Stimulated activated naive CD8-positive, alpha-beta T cell treated with anti-CD3 and anti-CD28 coated beads, Interleukin-15, Interleukin-2, amounts not matched to agents 100 ng/mL and 50 ng/mL, for 24 hours (primary cell): ENCODE measurements around the gene HSPBP1.
"Not testable (repeated sequence)": the region's sequence is repeated elsewhere in the genome, so short reads cannot be mapped to it uniquely, and the experiment has no call there.

ENCODE experiments used
- H3K27ac Mint-ChIP-seq: one replicate; pipeline ENCODE4 v1.8.0; 2021; ENCODE audit warnings: mild to moderate bottlenecking, mixed read lengths
- H3K27me3 Mint-ChIP-seq: one replicate; pipeline ENCODE4 v1.8.0; 2021; ENCODE audit warnings: mixed read lengths
- H3K36me3 Mint-ChIP-seq: one replicate; pipeline ENCODE4 v1.8.0; 2021; ENCODE audit warnings: low read depth, mixed read lengths
- H3K4me1 Mint-ChIP-seq: one replicate; pipeline ENCODE4 v1.8.0; 2021; ENCODE audit warnings: low read depth, mixed read lengths
- H3K4me3 Mint-ChIP-seq: one replicate; pipeline ENCODE4 v1.8.0; 2021; ENCODE audit warnings: mild to moderate bottlenecking, mixed read lengths
- H3K9me3 Mint-ChIP-seq: one replicate; pipeline ENCODE4 v1.8.0; 2021; ENCODE audit warnings: mixed read lengths

Gene HSPBP1

GRCh38 chr19:55229145-55229788, 50.6 kb downstream of the HSPBP1 start:
- no peak overlapping the region for H3K27ac Mint-ChIP-seq
- no peaks in the 10 kb centered on the region for H3K9me3 Mint-ChIP-seq
- H3K27me3 Mint-ChIP-seq: no peaks in the 10 kb centered on the region
- no peak overlapping the region for H3K4me3 Mint-ChIP-seq
- H3K4me1 Mint-ChIP-seq: peaks cover 5% of the 10 kb centered on the region
- peaks cover 36% of the 10 kb centered on the region for H3K36me3 Mint-ChIP-seq

GRCh38 chr19:55228403-55229031, 51.4 kb downstream of the HSPBP1 start, which contains the start of gene TMEM86B:
Gene TMEM86B, minus strand, starts transcription at chr19:55228763. Its CDS starts 22 bp downstream, at chr19:55228741.
- peaks cover 35% of the 10 kb centered on the region for H3K36me3 Mint-ChIP-seq

GRCh38 chr19:55228015-55228391, 51.9 kb downstream of the HSPBP1 start:
- Mint-ChIP-seq H3K9me3 (no peaks in the 10 kb centered on the region), H3K27ac (no peak overlapping the region), H3K27me3 (no peaks in the 10 kb centered on the region), H3K4me1 (peaks cover 5% of the 10 kb centered on the region), H3K4me3 (no peak overlapping the region), H3K36me3 (peaks cover 34% of the 10 kb centered on the region)

More at GRCh38 chr19:55228403-55229031, 51.4 kb downstream of the HSPBP1 start, which contains the start of gene TMEM86B:
- Mint-ChIP-seq H3K27me3 (no peaks in the 10 kb centered on the region), H3K4me1 (peaks cover 5% of the 10 kb centered on the region), H3K9me3 (no peaks in the 10 kb centered on the region), H3K4me3 (no peak within 1 kb of the TSS), H3K27ac (no peak within 1 kb of the TSS)

GRCh38 chr19:55227241-55228014, 52.5 kb downstream of the HSPBP1 start:
- H3K4me3 Mint-ChIP-seq: no peak overlapping the region
- no peaks in the 10 kb centered on the region for H3K27me3 Mint-ChIP-seq
- H3K9me3 Mint-ChIP-seq: no peaks in the 10 kb centered on the region
- H3K4me1 Mint-ChIP-seq: peaks cover 5% of the 10 kb centered on the region
- no peak overlapping the region for H3K27ac Mint-ChIP-seq
- peaks cover 28% of the 10 kb centered on the region for H3K36me3 Mint-ChIP-seq

- peaks cover 28% of the 10 kb centered on the region for H3K36me3 Mint-ChIP-seq
- no peaks in the 10 kb centered on the region for H3K27me3 Mint-ChIP-seq
- H3K4me1 Mint-ChIP-seq: peaks cover 5% of the 10 kb centered on the region
These were observed 53.1 kb downstream of the HSPBP1 start for GRCh38 chr19:55226788-55227187.

GRCh38 chr19:55226273-55226672, 53.6 kb downstream of the HSPBP1 start:
- Mint-ChIP-seq H3K36me3 (peaks cover 33% of the 10 kb centered on the region), H3K9me3 (no peaks in the 10 kb centered on the region), H3K4me3 (no peak overlapping the region), H3K4me1 (peaks cover 5% of the 10 kb centered on the region), H3K27me3 (no peaks in the 10 kb centered on the region), H3K27ac (no peak overlapping the region)

More at GRCh38 chr19:55226788-55227187, 53.1 kb downstream of the HSPBP1 start:
- no peak overlapping the region for H3K27ac Mint-ChIP-seq
- H3K9me3 Mint-ChIP-seq: no peaks in the 10 kb centered on the region
- H3K4me3 Mint-ChIP-seq: no peak overlapping the region

GRCh38 chr19:55225415-55225958, 54.4 kb downstream of the HSPBP1 start:
- H3K9me3 Mint-ChIP-seq: no peaks in the 10 kb centered on the region
- H3K27me3 Mint-ChIP-seq: no peaks in the 10 kb centered on the region
- peaks cover 40% of the 10 kb centered on the region for H3K36me3 Mint-ChIP-seq
- H3K27ac Mint-ChIP-seq: peak overlapping the region; percentile 16
- H3K4me3 Mint-ChIP-seq: no peak overlapping the region
- H3K4me1 Mint-ChIP-seq: peaks cover 5% of the 10 kb centered on the region

- H3K27ac Mint-ChIP-seq: peak overlapping the region; percentile 16
- not testable (repeated sequence) for H3K9me3 Mint-ChIP-seq, H3K4me1 Mint-ChIP-seq, H3K4me3 Mint-ChIP-seq, H3K27me3 Mint-ChIP-seq
- H3K36me3 Mint-ChIP-seq: peaks cover 42% of the 10 kb centered on the region
These were observed 55.1 kb downstream of the HSPBP1 start for GRCh38 chr19:55224679-55225414.

GRCh38 chr19:55224038-55224665, 55.8 kb downstream of the HSPBP1 start:
- Mint-ChIP-seq H3K4me1 (peaks cover 5% of the 10 kb centered on the region), H3K36me3 (peaks cover 42% of the 10 kb centered on the region), H3K9me3 (no peaks in the 10 kb centered on the region), H3K27ac (no peak overlapping the region), H3K27me3 (no peaks in the 10 kb centered on the region), H3K4me3 (no peak overlapping the region)

- Mint-ChIP-seq H3K27ac (peak overlapping the region; percentile 45), H3K4me3 (no peak overlapping the region), H3K36me3 (peaks cover 42% of the 10 kb centered on the region), H3K4me1 (peaks cover 5% of the 10 kb centered on the region), H3K27me3 (no peaks in the 10 kb centered on the region), H3K9me3 (no peaks in the 10 kb centered on the region)
These were observed 56.4 kb downstream of the HSPBP1 start for GRCh38 chr19:55223291-55224037.

- H3K36me3 Mint-ChIP-seq: peaks cover 25% of the 10 kb centered on the region
- H3K4me1 Mint-ChIP-seq: peaks cover 20% of the 10 kb centered on the region
- H3K9me3 Mint-ChIP-seq: peaks cover 4% of the 10 kb centered on the region
- peaks cover 10% of the 10 kb centered on the region for H3K27me3 Mint-ChIP-seq
- no peak overlapping the region for H3K27ac Mint-ChIP-seq
- no peak overlapping the region for H3K4me3 Mint-ChIP-seq
These were observed 59.4 kb downstream of the HSPBP1 start for GRCh38 chr19:55220525-55220924.

- peak overlapping the region; percentile 79 for H3K27ac Mint-ChIP-seq
- H3K9me3 Mint-ChIP-seq: peaks cover 11% of the 10 kb centered on the region
- peaks cover 21% of the 10 kb centered on the region for H3K36me3 Mint-ChIP-seq
- peaks cover 23% of the 10 kb centered on the region for H3K27me3 Mint-ChIP-seq
- peaks cover 18% of the 10 kb centered on the region for H3K4me1 Mint-ChIP-seq
- H3K4me3 Mint-ChIP-seq: peak overlapping the region; percentile 66
These were observed 63.3 kb downstream of the HSPBP1 start for GRCh38 chr19:55216461-55217198.

- no peak overlapping the region for H3K4me3 Mint-ChIP-seq
- H3K4me1 Mint-ChIP-seq: peaks cover 18% of the 10 kb centered on the region
- H3K27ac Mint-ChIP-seq: no peak overlapping the region
- peaks cover 11% of the 10 kb centered on the region for H3K9me3 Mint-ChIP-seq
- H3K36me3 Mint-ChIP-seq: peaks cover 5% of the 10 kb centered on the region
- peaks cover 30% of the 10 kb centered on the region for H3K27me3 Mint-ChIP-seq
These were observed 66.4 kb downstream of the HSPBP1 start for GRCh38 chr19:55213547-55213946.
